NCI-H2107 treated with DMSO at 0.1 percent for 48 hours (cell line): ENCODE data around the gene NUDT9.
A peak's percentile ranks its signal among the peaks of the same experiment; 100 is the strongest.
"Not testable (repeated sequence)": the region's sequence is repeated elsewhere in the genome, so short reads cannot be mapped to it uniquely, and the experiment has no call there.

Experiments
- DNase-seq: peaks from one replicate; lab custom pipeline; 2025; ENCODE audit not compliant: unreplicated experiment; lab: John Stamatoyannopoulos, UW

Gene NUDT9

DNA sequence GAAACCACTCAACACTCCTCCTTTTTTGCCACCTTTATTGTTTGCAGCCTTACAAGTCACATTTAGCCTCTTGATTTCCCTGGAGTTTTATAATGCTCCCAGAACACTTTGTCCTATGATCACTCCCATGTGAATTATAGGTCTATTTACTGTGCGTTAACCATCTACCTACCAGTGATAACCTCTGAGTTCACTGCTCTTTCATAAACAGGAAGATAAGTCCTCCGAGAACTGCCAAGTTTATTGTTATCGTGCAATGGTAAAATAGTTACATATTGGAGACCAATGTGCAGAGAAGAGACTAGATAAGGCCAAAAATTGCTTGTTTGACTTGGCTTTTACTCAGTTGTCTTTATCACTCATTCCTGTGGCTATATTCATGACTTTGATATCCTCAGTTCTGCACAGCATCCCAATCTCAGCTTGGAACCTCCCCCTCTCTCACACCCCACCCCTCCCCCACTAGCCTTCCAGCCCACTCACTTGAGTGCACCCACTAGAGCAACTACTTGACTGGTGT lies 12.9 kb upstream of the NUDT9 start:
- DNase-seq, result no peak

DNA sequence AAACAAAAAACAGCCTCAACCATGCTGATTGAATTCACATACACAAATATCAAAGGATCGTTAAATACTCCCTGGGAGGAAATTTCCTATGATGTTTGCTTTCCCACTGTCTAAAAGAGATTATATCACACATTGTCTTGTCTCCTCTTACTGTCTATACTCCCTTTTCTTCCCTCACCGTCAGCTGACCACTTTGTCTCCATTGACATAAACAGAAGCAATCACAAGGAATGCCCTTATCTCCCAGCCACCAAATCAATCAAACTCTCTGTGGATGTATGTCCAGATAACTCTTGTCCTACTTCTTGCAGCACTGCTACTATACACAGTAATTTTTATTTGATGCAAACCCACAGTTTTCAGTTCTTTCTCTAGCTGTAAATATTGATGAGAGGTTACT lies 12.2 kb upstream of the NUDT9 start:
- DNase-seq, result no peak

DNA sequence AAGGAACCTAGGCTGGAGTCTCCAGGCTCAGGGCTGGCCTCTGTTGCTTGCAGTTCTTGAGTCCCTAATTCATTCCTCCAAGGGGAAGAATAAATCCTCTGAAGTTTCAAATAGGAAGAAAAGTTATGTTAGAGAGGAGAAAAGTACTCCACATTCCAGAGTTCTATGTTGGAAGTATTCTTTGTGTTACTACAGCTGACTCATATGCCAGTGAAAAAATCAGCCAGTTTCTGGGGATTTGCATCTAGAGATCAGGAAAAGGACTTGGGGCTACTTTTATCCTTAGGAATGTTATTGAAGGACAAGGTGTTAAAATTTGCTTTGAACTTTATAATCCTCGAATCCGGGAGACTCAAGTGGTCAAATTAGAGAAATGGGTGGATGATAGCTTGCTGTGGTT lies 11.7 kb upstream of the NUDT9 start:
- DNase-seq, result no peak

DNA sequence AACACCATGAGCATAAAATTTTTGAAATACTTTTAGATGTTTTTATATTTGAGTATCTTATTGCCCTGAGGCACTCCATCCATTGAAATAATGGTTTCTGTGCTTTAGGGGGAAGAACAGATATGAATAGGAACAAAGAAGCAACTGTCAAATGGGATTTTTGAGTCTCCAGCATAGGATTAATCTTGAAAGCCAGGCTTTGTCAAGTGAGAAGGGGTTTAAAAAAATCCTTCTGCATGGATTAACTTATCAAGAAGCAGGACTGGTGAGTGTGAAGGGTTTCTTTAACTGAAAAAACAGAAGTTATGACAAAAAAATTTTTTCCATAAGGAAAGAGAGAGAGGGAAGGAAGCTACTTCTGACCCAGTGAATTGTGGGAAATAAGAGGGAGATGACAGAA lies 7.6 kb upstream of the NUDT9 start:
- DNase-seq, result no peak

DNA sequence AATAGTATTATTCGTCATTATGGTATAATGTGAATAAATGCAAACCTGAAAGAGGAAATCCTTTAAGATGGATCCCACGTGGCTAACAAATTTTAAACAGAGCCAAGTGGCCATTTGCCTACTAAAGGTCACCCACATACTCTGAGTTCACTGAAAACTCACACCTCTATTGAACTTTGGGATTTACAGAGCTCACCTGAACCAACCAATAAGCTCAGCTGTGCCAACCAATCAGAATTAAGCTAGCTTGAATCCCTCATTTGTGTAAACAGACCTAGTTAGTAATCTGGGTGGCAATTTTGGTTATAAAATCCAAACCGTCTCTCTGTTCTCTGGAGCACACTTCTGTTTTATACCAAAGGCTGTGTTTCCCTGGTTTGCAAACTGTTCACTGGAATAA lies 5.4 kb upstream of the NUDT9 start:
- DNase-seq, result no peak

DNA sequence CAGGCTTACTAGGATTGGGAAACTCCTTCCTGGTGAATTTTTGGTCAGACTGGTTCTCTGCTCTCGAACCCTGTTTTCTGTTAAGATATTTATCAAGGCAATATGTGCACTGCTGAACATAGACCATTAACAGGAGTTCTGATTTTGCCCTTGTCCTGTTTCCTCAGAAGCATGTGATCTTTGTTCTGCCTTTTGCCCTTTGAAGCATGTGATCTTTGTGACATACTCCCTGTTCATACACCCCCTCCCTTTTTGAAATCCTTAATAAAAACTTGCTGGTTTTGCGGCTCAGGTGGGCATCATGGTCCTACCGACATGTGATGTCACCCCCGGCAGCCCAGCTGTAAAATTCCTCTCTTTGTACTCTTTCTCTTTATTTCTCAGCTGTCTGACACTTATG lies 4.0 kb upstream of the NUDT9 start:
- not testable (repeated sequence) for DNase-seq

DNA sequence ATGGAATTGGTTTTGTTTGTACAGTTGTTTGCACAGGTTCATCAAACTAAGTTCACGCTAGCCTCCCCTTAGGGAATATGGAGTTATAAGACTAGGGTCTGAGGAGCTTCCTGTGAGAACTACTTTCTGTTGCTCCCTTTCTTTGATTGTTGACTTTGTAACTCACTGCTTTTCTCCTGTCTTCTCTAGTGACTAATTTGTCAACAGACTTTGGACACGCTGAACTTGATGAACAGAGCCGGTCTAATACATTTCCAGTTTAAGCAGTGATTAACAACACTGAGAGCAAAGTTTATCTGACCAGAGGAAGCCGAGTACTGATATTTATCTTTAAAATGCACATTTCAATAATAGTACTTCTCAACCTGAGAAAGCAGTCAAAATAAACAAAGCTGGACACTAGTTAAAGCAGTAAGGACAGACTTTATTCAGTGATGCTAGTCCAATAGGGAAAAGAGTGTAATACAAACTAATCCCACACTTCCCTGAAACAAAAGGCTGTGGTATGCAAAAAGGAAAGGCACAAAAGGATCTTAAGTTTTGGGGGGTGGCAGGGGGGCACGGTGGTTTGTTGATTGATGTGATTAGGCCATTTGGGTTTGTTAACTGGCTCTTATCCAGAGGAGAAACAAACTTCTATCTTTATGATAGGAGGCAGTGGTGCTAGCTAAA lies 2.7 kb upstream of the NUDT9 start:
- DNase-seq, result no peak

DNA sequence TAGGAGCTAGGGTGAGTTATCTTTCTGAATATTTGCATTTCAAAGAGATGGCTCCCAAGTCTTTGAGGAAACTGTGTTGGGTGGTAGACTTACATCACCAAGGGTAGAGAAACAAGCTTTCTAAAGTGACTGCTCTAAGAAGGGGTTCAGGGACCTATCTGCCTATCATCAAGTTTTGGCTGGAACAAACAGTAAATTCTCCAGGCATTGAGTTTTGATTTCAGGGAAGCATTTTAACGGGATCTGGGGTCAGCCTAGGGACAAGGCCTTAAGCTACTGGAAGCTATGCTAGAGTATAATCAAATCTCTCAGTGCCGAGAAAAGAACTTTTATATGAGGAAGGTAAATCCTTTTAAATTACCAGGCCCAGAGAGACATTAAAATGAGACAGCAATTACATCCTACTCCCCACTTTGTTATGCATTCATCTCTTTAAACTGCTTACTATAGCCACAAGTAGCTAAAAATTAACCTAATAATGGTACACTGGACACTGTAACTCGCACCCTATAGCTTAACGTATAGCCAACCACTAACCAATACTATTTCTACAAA lies 2.0 kb upstream of the NUDT9 start:
- no peak for DNase-seq

DNA sequence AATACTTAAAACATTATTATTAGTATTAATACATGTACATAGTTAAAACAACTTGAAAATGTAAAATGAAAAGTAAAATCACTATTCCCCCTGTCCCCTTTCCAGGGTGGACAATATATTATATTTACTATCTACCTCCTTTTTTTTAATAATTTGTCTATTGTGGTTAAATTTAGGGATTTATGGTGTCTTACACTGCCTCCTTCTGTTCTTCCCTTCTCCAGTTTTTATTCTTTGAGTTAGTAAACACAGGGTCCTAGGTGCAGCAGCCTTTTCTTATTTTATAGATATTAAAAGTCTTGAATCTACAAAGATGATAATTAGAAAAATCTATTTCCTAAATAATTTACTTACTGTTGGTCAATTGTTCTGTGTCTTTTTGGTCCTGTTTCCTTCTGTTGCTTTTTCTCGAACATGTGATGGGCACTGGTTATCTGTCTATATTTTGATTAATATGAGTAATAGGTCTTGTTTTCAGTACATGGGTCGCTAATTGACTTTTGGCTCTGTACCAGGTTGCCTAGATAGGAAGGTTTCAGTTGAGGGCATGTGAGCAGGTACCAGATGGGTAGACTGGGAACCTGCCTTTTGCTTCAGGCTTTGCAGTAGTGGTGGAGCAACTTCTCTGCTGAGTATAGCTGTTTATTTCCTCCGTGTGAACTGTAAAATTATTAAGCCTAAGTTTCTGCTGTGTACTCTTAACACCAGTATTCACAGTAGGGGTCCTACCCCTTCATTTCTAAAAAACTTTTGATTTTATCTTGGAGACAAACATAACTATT lies 1.1 kb downstream of the NUDT9 start:
- DNase-seq, result peak; percentile 2

DNA sequence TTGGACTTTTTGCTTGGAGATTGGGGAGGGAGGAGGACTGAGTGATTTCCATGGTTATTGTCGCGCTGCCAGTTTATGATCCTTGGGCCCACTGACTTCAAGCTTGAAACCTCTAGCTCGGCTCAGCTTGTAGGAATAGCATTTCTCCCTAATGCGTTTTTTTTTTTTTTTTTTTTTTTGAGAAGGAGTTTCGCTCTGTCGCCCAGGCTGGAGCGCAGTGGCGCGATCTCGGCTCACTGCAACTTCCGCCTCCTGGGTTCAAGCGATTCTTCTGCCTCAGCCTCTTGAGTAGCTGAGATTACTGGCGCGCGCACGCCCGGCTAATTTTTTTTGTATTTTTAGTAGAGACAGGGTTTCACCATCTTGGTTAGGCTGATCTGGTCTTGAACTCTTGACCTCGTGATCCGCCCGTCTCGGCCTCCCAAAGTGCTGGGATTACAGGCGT lies 1.7 kb downstream of the NUDT9 start:
- not testable (repeated sequence) for DNase-seq

DNA sequence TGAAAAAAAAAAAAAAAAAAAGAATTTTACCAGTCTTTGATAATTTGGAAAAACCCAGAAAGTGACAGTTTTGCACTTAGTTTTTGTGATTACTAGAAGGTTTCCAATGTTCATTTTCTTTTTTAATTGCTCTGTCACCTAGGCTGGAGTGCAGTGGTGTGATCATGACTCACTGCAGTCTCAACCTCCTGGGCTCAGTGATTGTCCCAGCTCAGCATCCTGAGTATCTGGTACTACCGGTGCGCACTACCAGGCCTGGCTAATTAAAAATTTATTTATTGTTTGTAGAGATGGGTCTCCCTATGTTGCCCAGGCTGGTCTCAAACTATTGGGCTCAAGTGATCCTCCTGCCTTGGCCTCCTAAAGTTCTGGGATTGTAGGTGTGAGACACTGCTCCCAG lies 3.3 kb downstream of the NUDT9 start:
- no peak for DNase-seq

DNA sequence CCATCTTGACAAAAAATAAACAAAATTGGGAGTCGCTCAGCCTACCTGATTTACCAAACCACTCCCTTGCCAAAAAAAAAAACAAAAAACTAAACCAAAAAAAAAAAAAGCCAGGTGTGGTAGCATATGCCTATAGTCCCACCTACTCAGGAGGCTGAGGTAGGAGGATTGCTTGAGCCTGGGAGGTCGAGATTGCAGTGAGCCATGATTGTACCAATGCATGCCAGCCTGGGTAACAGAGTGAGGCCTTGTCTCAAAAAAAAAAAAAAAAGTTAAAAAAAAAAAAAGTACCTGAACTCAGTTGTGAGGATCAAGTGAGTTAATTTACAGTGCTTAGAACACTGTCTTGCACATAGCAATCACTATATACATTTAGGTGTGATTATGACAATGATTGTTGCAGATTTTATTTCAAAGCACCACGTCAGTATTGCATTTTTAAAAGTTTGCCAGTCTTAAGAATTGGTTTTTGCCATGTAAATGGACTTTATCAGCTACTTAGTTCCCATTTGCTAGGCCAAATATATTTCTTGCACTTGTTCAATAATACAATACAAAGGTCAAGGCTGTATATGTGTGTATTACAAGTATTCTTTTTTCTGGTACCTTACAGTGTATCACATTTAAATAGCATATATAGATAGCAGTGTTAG lies 4.6 kb downstream of the NUDT9 start:
- no peak for DNase-seq

DNA sequence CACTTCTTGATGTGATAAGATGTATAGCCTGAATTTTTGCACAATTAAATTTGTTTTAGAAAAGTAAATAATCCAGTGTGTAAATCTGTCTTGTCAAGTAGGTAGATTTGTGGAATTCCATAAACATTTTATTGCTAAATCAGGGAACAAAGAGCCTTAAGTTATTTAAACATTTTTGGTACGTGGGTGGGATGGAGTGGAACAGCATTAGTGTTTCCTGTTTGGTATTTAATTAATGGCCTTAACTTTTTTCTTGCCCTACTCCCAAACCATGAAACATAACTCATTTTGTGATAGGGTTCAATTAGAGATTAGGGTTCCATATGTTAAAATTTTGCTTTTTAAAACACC lies 5.1 kb downstream of the NUDT9 start:
- no peak for DNase-seq

DNA sequence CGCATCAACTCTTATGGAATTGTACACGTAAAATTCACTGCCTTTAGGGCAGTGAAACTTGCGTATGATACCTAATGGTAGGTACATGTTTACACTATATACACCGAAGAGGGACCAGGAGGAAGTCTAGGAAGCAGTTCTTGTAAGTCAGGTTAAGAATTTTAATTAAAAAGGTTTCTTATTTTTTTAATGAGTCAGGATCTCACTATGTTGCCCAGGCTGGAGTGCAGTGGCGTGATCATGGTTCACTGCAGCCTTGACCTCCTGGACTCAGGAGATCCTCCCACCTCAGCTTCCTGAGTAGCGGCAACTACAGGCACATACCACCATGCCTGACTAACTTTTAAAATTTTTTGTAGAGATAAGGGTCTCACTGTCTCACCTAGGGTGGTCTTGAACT lies 6.6 kb downstream of the NUDT9 start:
- no peak for DNase-seq

DNA sequence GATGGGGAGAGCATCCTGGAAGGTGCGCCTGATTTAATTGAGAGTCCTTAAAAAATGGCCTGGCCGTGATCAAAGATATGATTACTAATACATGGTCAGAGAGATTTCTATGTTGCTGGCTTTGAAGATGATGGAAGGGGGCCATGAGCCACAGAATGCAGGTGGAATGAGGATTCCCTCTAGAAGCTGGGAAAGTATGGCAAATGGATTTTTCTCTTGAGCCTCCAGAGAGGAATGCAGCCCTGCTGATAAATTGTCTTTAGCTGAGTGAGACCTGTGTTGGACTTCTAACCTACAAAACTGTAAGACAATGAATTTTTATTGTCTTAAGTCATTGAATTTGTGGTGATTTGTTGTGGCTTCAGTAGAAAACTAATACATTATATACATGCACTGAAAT lies 7.7 kb downstream of the NUDT9 start:
- DNase-seq, result no peak

DNA sequence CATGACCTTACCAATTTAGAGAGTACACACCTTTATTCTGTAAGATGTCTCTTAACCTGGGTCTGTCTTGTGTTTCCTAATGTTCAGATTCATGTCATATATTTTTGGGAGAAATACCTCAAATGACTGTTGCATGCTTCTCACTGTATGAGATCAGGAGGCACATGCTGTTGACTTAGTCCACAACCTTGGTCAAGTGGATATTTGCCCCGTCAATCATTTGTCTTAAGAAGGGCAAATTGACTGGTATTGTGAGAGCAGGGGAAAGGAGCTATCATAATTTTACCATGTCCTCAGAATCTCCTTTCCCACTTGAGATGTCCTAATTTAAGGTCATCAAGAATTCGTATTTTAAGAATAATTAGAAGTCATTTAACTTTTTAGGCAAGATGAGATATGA lies 11.0 kb downstream of the NUDT9 start:
- DNase-seq, result no peak

DNA sequence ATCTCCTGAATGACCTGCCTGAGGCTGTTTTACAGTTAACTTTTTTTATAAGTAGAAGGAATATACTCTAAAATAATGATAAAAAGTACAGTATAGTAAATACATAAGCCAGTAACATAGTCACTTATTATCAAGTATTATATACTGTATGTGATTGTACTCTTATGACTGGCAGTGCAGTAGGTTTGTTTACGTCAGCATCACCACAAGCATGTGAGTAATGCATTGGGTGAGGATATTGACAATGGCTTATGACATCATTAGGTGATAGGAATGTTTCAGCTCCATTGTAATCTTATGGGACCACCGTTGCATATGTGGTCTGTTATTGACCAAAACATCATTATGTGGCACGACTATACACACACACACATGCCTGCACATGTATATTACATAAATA lies 20.5 kb downstream of the NUDT9 start:
- DNase-seq, result no peak

DNA sequence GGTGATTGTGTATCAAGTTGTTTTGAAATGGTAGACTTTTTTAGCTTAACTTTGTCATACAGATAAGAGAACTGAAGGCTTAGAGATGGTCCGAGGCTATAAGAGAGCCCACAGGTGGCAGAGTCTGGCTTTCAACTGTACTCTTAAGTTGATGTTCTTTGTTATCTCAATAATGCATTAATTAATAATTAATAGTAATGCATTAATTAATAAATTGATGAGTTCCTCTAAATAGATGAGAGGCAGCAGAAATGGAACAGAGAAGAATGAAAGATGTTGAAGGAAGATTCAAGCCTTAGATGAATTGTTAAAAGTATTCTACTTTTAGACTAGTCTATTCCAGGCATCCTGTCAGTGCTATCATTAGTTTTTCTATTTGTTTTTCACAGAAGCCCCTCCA lies 22.4 kb downstream of the NUDT9 start:
- DNase-seq, result no peak

DNA sequence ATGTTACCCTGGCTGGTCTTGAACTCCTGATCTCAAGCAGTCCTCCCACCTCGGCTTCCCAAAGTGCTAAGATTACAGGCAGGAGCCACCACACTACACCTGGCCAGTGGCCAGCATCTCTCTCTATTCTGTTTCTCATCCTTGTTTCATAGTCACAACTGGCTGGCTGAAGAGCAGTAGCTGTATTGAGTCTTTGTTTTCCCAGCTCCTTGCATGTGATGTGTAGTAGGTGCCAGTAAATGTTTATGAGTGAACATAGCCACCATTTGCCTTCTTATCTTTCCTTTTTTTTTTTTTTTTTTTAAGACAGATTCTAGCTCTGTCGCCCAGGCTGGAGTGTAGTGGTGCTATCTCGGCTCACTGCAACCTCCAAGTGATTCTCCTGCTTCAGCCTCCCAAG lies 23.6 kb downstream of the NUDT9 start:
- no peak for DNase-seq

DNA sequence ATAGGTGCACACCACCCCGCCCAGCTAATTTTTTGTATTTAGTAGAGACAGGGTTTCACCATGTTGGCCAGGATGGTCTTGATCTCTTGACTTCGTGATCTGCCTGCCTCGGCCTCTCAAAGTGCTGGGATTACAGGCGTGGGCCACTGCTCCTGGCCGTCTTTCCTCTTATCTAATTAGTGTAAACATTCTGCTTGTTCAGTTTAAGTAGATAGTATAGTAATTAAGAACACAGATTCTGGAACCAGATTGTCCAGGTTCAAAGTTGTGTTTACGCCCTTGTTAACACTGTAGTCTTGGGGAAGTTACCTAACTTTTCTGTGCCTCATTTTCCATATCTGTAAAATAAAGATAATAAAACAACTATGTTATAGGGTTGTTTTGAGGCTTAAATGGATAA lies 24.0 kb downstream of the NUDT9 start:
- not testable (repeated sequence) for DNase-seq

DNA sequence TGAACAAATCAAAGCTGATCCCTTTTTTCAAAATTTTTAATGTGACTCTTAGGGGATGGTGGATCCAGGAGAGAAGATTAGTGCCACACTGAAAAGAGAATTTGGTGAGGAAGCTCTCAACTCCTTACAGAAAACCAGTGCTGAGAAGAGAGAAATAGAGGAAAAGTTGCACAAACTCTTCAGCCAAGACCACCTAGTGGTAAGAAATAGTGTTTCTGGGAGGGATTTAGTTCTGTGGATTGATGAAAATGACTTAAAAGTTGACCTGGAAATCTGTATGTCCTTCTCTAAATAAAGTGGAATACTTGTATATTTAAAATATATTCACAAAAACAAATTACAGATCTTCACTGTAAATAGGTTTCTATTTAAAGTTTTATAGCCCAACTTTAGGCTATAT lies 29.2 kb downstream of the NUDT9 start:
- DNase-seq, result no peak

DNA sequence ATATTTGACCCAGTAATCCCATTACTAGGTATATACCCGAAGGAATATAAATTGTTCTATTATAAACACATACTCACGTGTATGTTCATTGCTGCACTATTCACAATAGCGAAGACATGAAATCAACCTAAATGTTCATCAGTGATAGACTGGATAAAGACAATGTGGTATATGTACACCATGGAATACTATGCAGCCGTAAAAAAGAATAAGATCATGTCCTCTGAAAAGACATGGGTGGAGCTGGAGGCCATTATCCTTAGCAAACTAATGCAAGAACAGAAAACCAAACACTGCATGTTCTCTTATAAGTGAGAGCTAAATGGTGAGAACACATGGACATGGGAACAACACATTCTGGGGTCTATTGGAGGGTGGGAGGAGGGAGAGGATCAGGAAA lies 36.5 kb downstream of the NUDT9 start:
- no peak for DNase-seq
